Neural cell (in vitro differentiated cells): ENCODE data around the gene CASP3. TPM values are rescaled to one million over a fixed set of nuclear protein-coding genes. Genes with fewer than 3 reads are reported as not detected.

Source experiments
- H2AFZ ChIP-seq: fragments of 200-600, 300-800 bp; sonication (generic), shearing (Covaris generic); 2 replicates; pipeline ENCODE4 v1.6.0; 2014; ENCODE audit warnings: low read depth, mild to moderate bottlenecking, antibody characterized with exemption, low read length, moderate library complexity
- H3F3A ChIP-seq: fragments of 200-600 bp; shearing (Covaris generic); 2 replicates; pipeline ENCODE4 v1.6.1; 2016; ENCODE audit warnings: mild to moderate bottlenecking, moderate library complexity, mixed read lengths, antibody characterized with exemption, low read length; ENCODE audit not compliant: insufficient read depth, poor library complexity, severe bottlenecking
- H3K27ac ChIP-seq: fragments of 200-600, 300-800 bp; sonication (generic), shearing (Covaris generic); 2 replicates; pipeline ENCODE4 v1.5.1; 2014; ENCODE audit warnings: mild to moderate bottlenecking, low read length, moderate library complexity
- H3K27me3 ChIP-seq: fragments of 300-800, 200-600 bp; sonication (generic), shearing (Covaris generic); 2 replicates; pipeline ENCODE4 v1.6.0; 2014; ENCODE audit warnings: mild to moderate bottlenecking, low read depth, low read length, moderate library complexity; ENCODE audit not compliant: insufficient read depth
- H3K36me3 ChIP-seq: fragments of 300-800, 200-600 bp; sonication (generic), shearing (Covaris generic); 2 replicates; pipeline ENCODE4 v1.5.1; 2014; ENCODE audit warnings: mild to moderate bottlenecking, antibody characterized with exemption, low read length, moderate library complexity; ENCODE audit not compliant: insufficient read depth
- H3K4me2 ChIP-seq: fragments of 300-800, 200-600 bp; sonication (generic), shearing (Covaris generic); 2 replicates; pipeline ENCODE4 v1.6.0; 2014; ENCODE audit warnings: mild to moderate bottlenecking, low read length
- H3K4me3 ChIP-seq: fragments of 300-800, 200-600 bp; sonication (generic), shearing (Covaris generic); 2 replicates; pipeline ENCODE4 v1.5.1; 2014; ENCODE audit warnings: mild to moderate bottlenecking, low read length, moderate library complexity
- H3K79me2 ChIP-seq: fragments of 200-600 bp; shearing (Covaris generic); replicated peaks from 2 replicates; pipeline ENCODE4 v1.6.0; 2014; ENCODE audit warnings: mild to moderate bottlenecking, low read length, moderate library complexity; ENCODE audit not compliant: insufficient read depth
- H3K9ac ChIP-seq: fragments of 300-800, 200-600 bp; sonication (generic), shearing (Covaris generic); 2 replicates; pipeline ENCODE4 v1.6.1; 2016; ENCODE audit warnings: mild to moderate bottlenecking, low read length, mixed read lengths
- H3K9me2 ChIP-seq: fragments of 200-600 bp; shearing (Covaris generic); 2 replicates; pipeline ENCODE4 v1.6.1; 2016; ENCODE audit warnings: mild to moderate bottlenecking, low read length, mixed read lengths; ENCODE audit not compliant: insufficient read depth
- H3K9me3 ChIP-seq: fragments of 200-600, 300-800 bp; sonication (generic), shearing (Covaris generic); 2 replicates; pipeline ENCODE4 v1.6.1; 2016; ENCODE audit warnings: mild to moderate bottlenecking, mixed run types, low read length, moderate library complexity, mixed read lengths
- H4K20me1 ChIP-seq: fragments of 200-600 bp; shearing (Covaris generic); 2 replicates; pipeline ENCODE4 v1.6.1; 2016; ENCODE audit warnings: mild to moderate bottlenecking, mixed run types; ENCODE audit not compliant: insufficient read depth
- CTCF ChIP-seq: fragments of 450-650 bp; IDR thresholded peaks from 2 replicates; pipeline ENCODE4 v1.5.1; 2014; ENCODE audit warnings: antibody characterized with exemption, mild to moderate bottlenecking, moderate library complexity; ENCODE audit not compliant: poor library complexity, severe bottlenecking
- EP300 ChIP-seq: fragments of 450-650 bp; conservative IDR thresholded peaks from 2 replicates; pipeline ENCODE4 v1.6.1; 2014; ENCODE audit warnings: antibody characterized with exemption, mild to moderate bottlenecking, moderate library complexity; ENCODE audit not compliant: poor library complexity, severe bottlenecking
- EZH2 ChIP-seq: fragments of 200-600, 300-800 bp; shearing (Covaris generic), sonication (generic); IDR thresholded peaks from 2 replicates; pipeline ENCODE4 v1.6.1; 2014; ENCODE audit warnings: antibody characterized with exemption, low read length, borderline replicate concordance, mild to moderate bottlenecking; ENCODE audit not compliant: insufficient read depth, poor library complexity, severe bottlenecking
- MXI1 ChIP-seq: fragments of 450-650 bp; conservative IDR thresholded peaks from 2 replicates; pipeline ENCODE4 v1.6.1; 2014; ENCODE audit warnings: antibody characterized with exemption, mild to moderate bottlenecking; ENCODE audit not compliant: poor library complexity, severe bottlenecking
- POLR2AphosphoS5 ChIP-seq: IDR thresholded peaks from 2 replicates; pipeline ENCODE4 v1.6.1; 2012
- RAD21 ChIP-seq: fragments of 450-650 bp; conservative IDR thresholded peaks from 2 replicates; pipeline ENCODE4 v1.6.1; 2014; ENCODE audit warnings: antibody characterized with exemption, mild to moderate bottlenecking, moderate library complexity
- SMC3 ChIP-seq: fragments of 450-650 bp; conservative IDR thresholded peaks from 2 replicates; pipeline ENCODE4 v1.6.1; 2014; ENCODE audit warnings: antibody characterized with exemption, mild to moderate bottlenecking, moderate library complexity; ENCODE audit not compliant: poor library complexity
- TAF1 ChIP-seq: IDR thresholded peaks from 2 replicates; pipeline ENCODE4 v1.6.1; 2012; ENCODE audit warnings: low read depth
- polyA plus RNA-seq: library from polyadenylated mRNA; depleted of rRNA; stranded (reverse); fragments of >200 nt; gene quantifications from 2 replicates; pipeline ENCODE4 v1.2.3, GENCODE V29; 2014
- TF ChIP-seq, protein P1 (sequence below): IDR thresholded peaks from 2 replicates; pipeline ENCODE4 v1.6.1; 2012; ENCODE audit warnings: borderline replicate concordance

The CASP3 gene
- polyA plus RNA-seq, 1 donor from 2014 or later: 116 TPM

GRCh38 chr4:184666670-184667069 is 17.4 kb upstream of the CASP3 start:
- Histone ChIP-seq H3K36me3 (no peaks in the 10 kb centered on the region), H3K9me3 (no peaks in the 10 kb centered on the region), H3K27ac (no peak overlapping the region), H3K79me2 (no peaks in the 10 kb centered on the region), H3K27me3 (no peaks in the 10 kb centered on the region), H3K9ac (no peak overlapping the region), H3K4me2 (no peak overlapping the region), H3K4me3 (no peak overlapping the region), H3F3A (no peaks in the 10 kb centered on the region), H4K20me1 (no peaks in the 10 kb centered on the region), H3K9me2 (no peaks in the 10 kb centered on the region), H2AFZ (no peak overlapping the region)
- TF ChIP-seq MXI1 (no peak), EP300 (no peak), CTCF (no peak), SMC3 (no peak), RAD21 (no peak), POLR2AphosphoS5 (no peak), EZH2 (no peak), TAF1 (no peak)
- TF ChIP-seq, protein P1, sequence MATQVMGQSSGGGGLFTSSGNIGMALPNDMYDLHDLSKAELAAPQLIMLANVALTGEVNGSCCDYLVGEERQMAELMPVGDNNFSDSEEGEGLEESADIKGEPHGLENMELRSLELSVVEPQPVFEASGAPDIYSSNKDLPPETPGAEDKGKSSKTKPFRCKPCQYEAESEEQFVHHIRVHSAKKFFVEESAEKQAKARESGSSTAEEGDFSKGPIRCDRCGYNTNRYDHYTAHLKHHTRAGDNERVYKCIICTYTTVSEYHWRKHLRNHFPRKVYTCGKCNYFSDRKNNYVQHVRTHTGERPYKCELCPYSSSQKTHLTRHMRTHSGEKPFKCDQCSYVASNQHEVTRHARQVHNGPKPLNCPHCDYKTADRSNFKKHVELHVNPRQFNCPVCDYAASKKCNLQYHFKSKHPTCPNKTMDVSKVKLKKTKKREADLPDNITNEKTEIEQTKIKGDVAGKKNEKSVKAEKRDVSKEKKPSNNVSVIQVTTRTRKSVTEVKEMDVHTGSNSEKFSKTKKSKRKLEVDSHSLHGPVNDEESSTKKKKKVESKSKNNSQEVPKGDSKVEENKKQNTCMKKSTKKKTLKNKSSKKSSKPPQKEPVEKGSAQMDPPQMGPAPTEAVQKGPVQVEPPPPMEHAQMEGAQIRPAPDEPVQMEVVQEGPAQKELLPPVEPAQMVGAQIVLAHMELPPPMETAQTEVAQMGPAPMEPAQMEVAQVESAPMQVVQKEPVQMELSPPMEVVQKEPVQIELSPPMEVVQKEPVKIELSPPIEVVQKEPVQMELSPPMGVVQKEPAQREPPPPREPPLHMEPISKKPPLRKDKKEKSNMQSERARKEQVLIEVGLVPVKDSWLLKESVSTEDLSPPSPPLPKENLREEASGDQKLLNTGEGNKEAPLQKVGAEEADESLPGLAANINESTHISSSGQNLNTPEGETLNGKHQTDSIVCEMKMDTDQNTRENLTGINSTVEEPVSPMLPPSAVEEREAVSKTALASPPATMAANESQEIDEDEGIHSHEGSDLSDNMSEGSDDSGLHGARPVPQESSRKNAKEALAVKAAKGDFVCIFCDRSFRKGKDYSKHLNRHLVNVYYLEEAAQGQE: no peak

GRCh38 chr4:184664445-184665210 is 15.4 kb upstream of the CASP3 start:
- Histone ChIP-seq H3K27me3 (no peaks in the 10 kb centered on the region), H4K20me1 (no peaks in the 10 kb centered on the region), H3K79me2 (no peaks in the 10 kb centered on the region), H3K9me2 (no peaks in the 10 kb centered on the region), H3K4me3 (no peak overlapping the region), H3K9me3 (no peaks in the 10 kb centered on the region), H3K9ac (no peak overlapping the region), H3K36me3 (no peaks in the 10 kb centered on the region), H3K4me2 (no peak overlapping the region), H3F3A (no peaks in the 10 kb centered on the region), H2AFZ (no peak overlapping the region), H3K27ac (no peak overlapping the region)
- TF ChIP-seq POLR2AphosphoS5 (no peak), MXI1 (no peak), TAF1 (no peak), RAD21 (no peak), EZH2 (no peak), SMC3 (no peak), EP300 (no peak), CTCF (no peak)
- TF ChIP-seq, protein P1: no peak
